K562 (cell line): ENCODE results near the gene WDR83. TPM values are rescaled to one million over a fixed set of nuclear protein-coding genes. Genes with fewer than 3 reads are reported as not detected.

Experiments used
- HSF4 ChIP-seq: fragments of 250-450 bp; sonication (Bioruptor Pico); IDR thresholded peaks from 2 replicates; pipeline ENCODE4 v2.1.2; 2022; ENCODE audit warnings: mild to moderate bottlenecking, moderate library complexity, borderline replicate concordance
- JUN ChIP-seq, 2 experiments: sonication (generic) in 1 of 2; formaldehyde crosslinking in 1 of 2; IDR thresholded peaks; 2 replicates each; pipeline versions ENCODE4 v1.6.1 to v1.8.0; 2012 to 2022; ENCODE audit warnings: borderline replicate concordance in 2 of 2, mild to moderate bottlenecking in 2 of 2, improper control_type of control experiment in 1 of 2, low read depth in 1 of 2, low read length in 1 of 2, missing genetic modification reagents in 1 of 2
- MYNN ChIP-seq, 2 experiments: sonication (generic); formaldehyde crosslinking in 1 of 2; IDR thresholded peaks; 2 replicates each; pipeline versions ENCODE4 v1.5.0 to v1.6.1; 2016 to 2020; ENCODE audit warnings: antibody characterized with exemption in 1 of 2, missing genetic modification reagents in 1 of 2
- POLR2A ChIP-seq: fragments of 450-650 bp; conservative IDR thresholded peaks from 2 replicates; pipeline ENCODE4 v1.6.1; 2016
- RBFOX2 ChIP-seq: fragments of 200-400 bp; formaldehyde crosslinking; IDR thresholded peaks from 2 replicates; pipeline ENCODE4 v1.6.1; 2017; ENCODE audit warnings: low read depth, mild to moderate bottlenecking, low read length, moderate library complexity
- RBM14 ChIP-seq: fragments of 200-400 bp; formaldehyde crosslinking; IDR thresholded peaks from 2 replicates; pipeline ENCODE4 v1.6.1; 2018; ENCODE audit warnings: low read depth, mild to moderate bottlenecking, low read length, moderate library complexity, borderline replicate concordance; ENCODE audit not compliant: insufficient read depth
- SLC30A9 ChIP-seq: fragments of 250-450 bp; sonication (Bioruptor Pico); IDR thresholded peaks from 2 replicates; pipeline ENCODE4 v1.8.0; 2022; ENCODE audit warnings: mild to moderate bottlenecking, moderate library complexity
- SMAD2 ChIP-seq: fragments of 150-350 bp; IDR thresholded peaks from 2 replicates; pipeline ENCODE4 v1.6.1; 2014; ENCODE audit warnings: low read depth, mild to moderate bottlenecking, low read length
- polyA plus RNA-seq, 8 experiments: library from polyadenylated mRNA; depleted of rRNA in 4 of 8; stranded (reverse) in 5 of 8; unstranded in 3 of 8; fragments of >200 nt; fragmentation: Nextera tagmentation in 2 of 8; fragmentation: Illumina TruSeq in 1 of 8; extraction: Ambion mirVana in 2 of 8; extraction: Trizol in 1 of 8; gene quantifications; 2 replicates each; pipeline versions ENCODE4 v1.2.1 to v1.2.3, GENCODE V29; 2011 to 2014; ENCODE audit warnings: inconsistent platforms in 1 of 8, missing spikeins in 1 of 8
- total RNA-seq, 7 experiments: library from RNA; depleted of rRNA in 6 of 7; stranded (reverse); fragments of >200 nt in 6 of 7; fragmentation: Illumina TruSeq in 2 of 7; extraction: Trizol in 2 of 7; gene quantifications; 2 replicates each; pipeline versions ENCODE4 v1.2.1 to v1.2.3, GENCODE V29; 2011 to 2021; ENCODE audit warnings: low replicate concordance in 1 of 7
- TF ChIP-seq, protein P1 (sequence below): fragments of 450-650 bp; IDR thresholded peaks from 2 replicates; pipeline ENCODE4 v1.6.1; 2016; ENCODE audit warnings: mild to moderate bottlenecking, moderate library complexity
- TF ChIP-seq, protein P2 (sequence below): fragments of 250-450 bp; sonication (Bioruptor Pico); IDR thresholded peaks from 2 replicates; pipeline ENCODE4 v1.8.0; 2021; ENCODE audit warnings: mild to moderate bottlenecking, moderate library complexity
- TF ChIP-seq, protein P3 (sequence below): fragments of 150-350 bp; IDR thresholded peaks from 2 replicates; pipeline ENCODE4 v1.6.1; 2014; ENCODE audit warnings: low read depth, mild to moderate bottlenecking, low read length, borderline replicate concordance

Gene WDR83
- total and polyA plus RNA-seq, 9 of the 15 experiments (the other 6 are each of a cell fraction or from before 2014, with no cell fraction given) = 0.52 to 21.3 (median 4.2) TPM

DNA sequence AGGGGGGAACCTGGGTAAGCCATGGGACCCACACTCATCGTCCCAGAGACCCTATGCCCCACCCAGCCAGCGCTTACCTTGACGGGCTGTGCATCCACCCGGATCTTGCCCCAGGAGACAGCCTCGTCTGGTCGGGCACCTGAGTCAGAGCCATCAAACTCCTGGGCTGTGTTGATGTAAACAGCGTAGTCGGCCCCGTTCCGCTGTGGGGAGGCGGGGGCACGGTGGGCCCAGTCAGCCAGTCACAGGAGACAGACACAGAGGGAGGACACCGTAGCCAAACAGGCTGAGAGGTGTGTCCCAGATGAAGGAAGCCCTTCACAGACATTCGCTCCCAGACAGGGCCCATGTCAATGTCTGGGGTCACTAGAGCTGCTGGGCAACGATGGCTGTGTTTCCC lies 9.3 kb downstream of the WDR83 start (continued):
- TF ChIP-seq, protein P1, sequence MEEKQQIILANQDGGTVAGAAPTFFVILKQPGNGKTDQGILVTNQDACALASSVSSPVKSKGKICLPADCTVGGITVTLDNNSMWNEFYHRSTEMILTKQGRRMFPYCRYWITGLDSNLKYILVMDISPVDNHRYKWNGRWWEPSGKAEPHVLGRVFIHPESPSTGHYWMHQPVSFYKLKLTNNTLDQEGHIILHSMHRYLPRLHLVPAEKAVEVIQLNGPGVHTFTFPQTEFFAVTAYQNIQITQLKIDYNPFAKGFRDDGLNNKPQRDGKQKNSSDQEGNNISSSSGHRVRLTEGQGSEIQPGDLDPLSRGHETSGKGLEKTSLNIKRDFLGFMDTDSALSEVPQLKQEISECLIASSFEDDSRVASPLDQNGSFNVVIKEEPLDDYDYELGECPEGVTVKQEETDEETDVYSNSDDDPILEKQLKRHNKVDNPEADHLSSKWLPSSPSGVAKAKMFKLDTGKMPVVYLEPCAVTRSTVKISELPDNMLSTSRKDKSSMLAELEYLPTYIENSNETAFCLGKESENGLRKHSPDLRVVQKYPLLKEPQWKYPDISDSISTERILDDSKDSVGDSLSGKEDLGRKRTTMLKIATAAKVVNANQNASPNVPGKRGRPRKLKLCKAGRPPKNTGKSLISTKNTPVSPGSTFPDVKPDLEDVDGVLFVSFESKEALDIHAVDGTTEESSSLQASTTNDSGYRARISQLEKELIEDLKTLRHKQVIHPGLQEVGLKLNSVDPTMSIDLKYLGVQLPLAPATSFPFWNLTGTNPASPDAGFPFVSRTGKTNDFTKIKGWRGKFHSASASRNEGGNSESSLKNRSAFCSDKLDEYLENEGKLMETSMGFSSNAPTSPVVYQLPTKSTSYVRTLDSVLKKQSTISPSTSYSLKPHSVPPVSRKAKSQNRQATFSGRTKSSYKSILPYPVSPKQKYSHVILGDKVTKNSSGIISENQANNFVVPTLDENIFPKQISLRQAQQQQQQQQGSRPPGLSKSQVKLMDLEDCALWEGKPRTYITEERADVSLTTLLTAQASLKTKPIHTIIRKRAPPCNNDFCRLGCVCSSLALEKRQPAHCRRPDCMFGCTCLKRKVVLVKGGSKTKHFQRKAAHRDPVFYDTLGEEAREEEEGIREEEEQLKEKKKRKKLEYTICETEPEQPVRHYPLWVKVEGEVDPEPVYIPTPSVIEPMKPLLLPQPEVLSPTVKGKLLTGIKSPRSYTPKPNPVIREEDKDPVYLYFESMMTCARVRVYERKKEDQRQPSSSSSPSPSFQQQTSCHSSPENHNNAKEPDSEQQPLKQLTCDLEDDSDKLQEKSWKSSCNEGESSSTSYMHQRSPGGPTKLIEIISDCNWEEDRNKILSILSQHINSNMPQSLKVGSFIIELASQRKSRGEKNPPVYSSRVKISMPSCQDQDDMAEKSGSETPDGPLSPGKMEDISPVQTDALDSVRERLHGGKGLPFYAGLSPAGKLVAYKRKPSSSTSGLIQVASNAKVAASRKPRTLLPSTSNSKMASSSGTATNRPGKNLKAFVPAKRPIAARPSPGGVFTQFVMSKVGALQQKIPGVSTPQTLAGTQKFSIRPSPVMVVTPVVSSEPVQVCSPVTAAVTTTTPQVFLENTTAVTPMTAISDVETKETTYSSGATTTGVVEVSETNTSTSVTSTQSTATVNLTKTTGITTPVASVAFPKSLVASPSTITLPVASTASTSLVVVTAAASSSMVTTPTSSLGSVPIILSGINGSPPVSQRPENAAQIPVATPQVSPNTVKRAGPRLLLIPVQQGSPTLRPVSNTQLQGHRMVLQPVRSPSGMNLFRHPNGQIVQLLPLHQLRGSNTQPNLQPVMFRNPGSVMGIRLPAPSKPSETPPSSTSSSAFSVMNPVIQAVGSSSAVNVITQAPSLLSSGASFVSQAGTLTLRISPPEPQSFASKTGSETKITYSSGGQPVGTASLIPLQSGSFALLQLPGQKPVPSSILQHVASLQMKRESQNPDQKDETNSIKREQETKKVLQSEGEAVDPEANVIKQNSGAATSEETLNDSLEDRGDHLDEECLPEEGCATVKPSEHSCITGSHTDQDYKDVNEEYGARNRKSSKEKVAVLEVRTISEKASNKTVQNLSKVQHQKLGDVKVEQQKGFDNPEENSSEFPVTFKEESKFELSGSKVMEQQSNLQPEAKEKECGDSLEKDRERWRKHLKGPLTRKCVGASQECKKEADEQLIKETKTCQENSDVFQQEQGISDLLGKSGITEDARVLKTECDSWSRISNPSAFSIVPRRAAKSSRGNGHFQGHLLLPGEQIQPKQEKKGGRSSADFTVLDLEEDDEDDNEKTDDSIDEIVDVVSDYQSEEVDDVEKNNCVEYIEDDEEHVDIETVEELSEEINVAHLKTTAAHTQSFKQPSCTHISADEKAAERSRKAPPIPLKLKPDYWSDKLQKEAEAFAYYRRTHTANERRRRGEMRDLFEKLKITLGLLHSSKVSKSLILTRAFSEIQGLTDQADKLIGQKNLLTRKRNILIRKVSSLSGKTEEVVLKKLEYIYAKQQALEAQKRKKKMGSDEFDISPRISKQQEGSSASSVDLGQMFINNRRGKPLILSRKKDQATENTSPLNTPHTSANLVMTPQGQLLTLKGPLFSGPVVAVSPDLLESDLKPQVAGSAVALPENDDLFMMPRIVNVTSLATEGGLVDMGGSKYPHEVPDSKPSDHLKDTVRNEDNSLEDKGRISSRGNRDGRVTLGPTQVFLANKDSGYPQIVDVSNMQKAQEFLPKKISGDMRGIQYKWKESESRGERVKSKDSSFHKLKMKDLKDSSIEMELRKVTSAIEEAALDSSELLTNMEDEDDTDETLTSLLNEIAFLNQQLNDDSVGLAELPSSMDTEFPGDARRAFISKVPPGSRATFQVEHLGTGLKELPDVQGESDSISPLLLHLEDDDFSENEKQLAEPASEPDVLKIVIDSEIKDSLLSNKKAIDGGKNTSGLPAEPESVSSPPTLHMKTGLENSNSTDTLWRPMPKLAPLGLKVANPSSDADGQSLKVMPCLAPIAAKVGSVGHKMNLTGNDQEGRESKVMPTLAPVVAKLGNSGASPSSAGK = no peak
- TF ChIP-seq POLR2A = 0 out of 2 replicates have a peak, but pooled peaks have one; percentile 1
- no peak for TF ChIP-seq SMAD2
- no peak for TF ChIP-seq JUN (IDR thresholded peaks at IDR 0.05; ENCODE audit: borderline replicate concordance, low read depth, low read length)
- TF ChIP-seq JUN (CRISPR knock-in tag; IDR thresholded peaks at IDR 0.05; ENCODE audit: borderline replicate concordance) = no peak
- TF ChIP-seq, protein P2, sequence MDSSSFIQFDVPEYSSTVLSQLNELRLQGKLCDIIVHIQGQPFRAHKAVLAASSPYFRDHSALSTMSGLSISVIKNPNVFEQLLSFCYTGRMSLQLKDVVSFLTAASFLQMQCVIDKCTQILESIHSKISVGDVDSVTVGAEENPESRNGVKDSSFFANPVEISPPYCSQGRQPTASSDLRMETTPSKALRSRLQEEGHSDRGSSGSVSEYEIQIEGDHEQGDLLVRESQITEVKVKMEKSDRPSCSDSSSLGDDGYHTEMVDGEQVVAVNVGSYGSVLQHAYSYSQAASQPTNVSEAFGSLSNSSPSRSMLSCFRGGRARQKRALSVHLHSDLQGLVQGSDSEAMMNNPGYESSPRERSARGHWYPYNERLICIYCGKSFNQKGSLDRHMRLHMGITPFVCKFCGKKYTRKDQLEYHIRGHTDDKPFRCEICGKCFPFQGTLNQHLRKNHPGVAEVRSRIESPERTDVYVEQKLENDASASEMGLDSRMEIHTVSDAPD = no peak
- TF ChIP-seq HSF4 = no peak
- TF ChIP-seq RBFOX2 = peak; percentile 63
- no peak for TF ChIP-seq MYNN (IDR thresholded peaks at IDR 0.05)
- no peak for TF ChIP-seq MYNN (CRISPR knock-in tag; IDR thresholded peaks at IDR 0.05)
- TF ChIP-seq SLC30A9 (CRISPR knock-in tag) = no peak
- TF ChIP-seq RBM14 = no peak
- TF ChIP-seq, protein P3, sequence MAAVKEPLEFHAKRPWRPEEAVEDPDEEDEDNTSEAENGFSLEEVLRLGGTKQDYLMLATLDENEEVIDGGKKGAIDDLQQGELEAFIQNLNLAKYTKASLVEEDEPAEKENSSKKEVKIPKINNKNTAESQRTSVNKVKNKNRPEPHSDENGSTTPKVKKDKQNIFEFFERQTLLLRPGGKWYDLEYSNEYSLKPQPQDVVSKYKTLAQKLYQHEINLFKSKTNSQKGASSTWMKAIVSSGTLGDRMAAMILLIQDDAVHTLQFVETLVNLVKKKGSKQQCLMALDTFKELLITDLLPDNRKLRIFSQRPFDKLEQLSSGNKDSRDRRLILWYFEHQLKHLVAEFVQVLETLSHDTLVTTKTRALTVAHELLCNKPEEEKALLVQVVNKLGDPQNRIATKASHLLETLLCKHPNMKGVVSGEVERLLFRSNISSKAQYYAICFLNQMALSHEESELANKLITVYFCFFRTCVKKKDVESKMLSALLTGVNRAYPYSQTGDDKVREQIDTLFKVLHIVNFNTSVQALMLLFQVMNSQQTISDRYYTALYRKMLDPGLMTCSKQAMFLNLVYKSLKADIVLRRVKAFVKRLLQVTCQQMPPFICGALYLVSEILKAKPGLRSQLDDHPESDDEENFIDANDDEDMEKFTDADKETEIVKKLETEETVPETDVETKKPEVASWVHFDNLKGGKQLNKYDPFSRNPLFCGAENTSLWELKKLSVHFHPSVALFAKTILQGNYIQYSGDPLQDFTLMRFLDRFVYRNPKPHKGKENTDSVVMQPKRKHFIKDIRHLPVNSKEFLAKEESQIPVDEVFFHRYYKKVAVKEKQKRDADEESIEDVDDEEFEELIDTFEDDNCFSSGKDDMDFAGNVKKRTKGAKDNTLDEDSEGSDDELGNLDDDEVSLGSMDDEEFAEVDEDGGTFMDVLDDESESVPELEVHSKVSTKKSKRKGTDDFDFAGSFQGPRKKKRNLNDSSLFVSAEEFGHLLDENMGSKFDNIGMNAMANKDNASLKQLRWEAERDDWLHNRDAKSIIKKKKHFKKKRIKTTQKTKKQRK = no peak
